Smooth muscle cell (in vitro differentiated cells): Measurements from ENCODE around the gene PLIN3. TPM values are rescaled to one million over a fixed set of nuclear protein-coding genes. Genes with fewer than 3 reads are reported as not detected.
"Not testable (repeated sequence)": the region's sequence is repeated elsewhere in the genome, so short reads cannot be mapped to it uniquely, and the experiment has no call there.

ENCODE experiments used
- DNase-seq: peaks from one replicate; lab custom pipeline; 2025; ENCODE audit not compliant: unreplicated experiment; lab: John Stamatoyannopoulos, UW
- H2AFZ ChIP-seq: fragments of 200-600 bp; sonication (generic); 2 replicates; pipeline ENCODE4 v1.6.0; 2016; ENCODE audit warnings: antibody characterized with exemption, low read depth, mild to moderate bottlenecking
- H3F3A ChIP-seq: fragments of 200-600 bp; sonication (generic); 2 replicates; pipeline ENCODE4 v1.6.0; 2017; ENCODE audit warnings: antibody characterized with exemption, low read depth
- H3K27ac ChIP-seq: fragments of 200-600 bp; sonication (generic); 2 replicates; pipeline ENCODE4 v1.5.1; 2016; ENCODE audit warnings: low read depth, mild to moderate bottlenecking
- H3K27me3 ChIP-seq: fragments of 200-600 bp; sonication (generic); 2 replicates; pipeline ENCODE4 v1.6.1; 2016; ENCODE audit warnings: low read depth, mild to moderate bottlenecking
- H3K36me3 ChIP-seq: fragments of 200-600 bp; sonication (generic); 2 replicates; pipeline ENCODE4 v1.5.1; 2016; ENCODE audit warnings: low read depth
- H3K4me1 ChIP-seq: fragments of 200-600 bp; sonication (generic); 2 replicates; pipeline ENCODE4 v1.5.1; 2016; ENCODE audit warnings: low read depth
- H3K4me2 ChIP-seq: fragments of 200-600 bp; sonication (generic); 2 replicates; pipeline ENCODE4 v1.6.0; 2016; ENCODE audit warnings: mild to moderate bottlenecking
- H3K4me3 ChIP-seq: fragments of 200-600 bp; sonication (generic); 2 replicates; pipeline ENCODE4 v1.5.1; 2016; ENCODE audit warnings: mild to moderate bottlenecking
- H3K79me2 ChIP-seq: fragments of 200-600 bp; sonication (generic); 2 replicates; pipeline ENCODE4 v1.6.0; 2016; ENCODE audit warnings: low read depth, mild to moderate bottlenecking
- H3K9ac ChIP-seq: fragments of 200-600 bp; sonication (generic); 2 replicates; pipeline ENCODE4 v1.6.0; 2016; ENCODE audit warnings: low read depth
- H3K9me3 ChIP-seq: fragments of 200-600 bp; sonication (generic); replicated peaks from 2 replicates; pipeline ENCODE4 v1.5.1; 2016; ENCODE audit warnings: low read depth
- H4K20me1 ChIP-seq: fragments of 200-600 bp; sonication (generic); 2 replicates; pipeline ENCODE4 v1.6.0; 2016; ENCODE audit warnings: low read depth
- CTCF ChIP-seq: fragments of 200-600 bp; sonication (generic); IDR thresholded peaks from 2 replicates; pipeline ENCODE4 v1.5.1; 2017; ENCODE audit warnings: borderline replicate concordance, mild to moderate bottlenecking, antibody characterized with exemption; ENCODE audit not compliant: insufficient read depth, poor library complexity, severe bottlenecking
- WGBS: methylation state at CpG from one replicate; pipeline ENCODE4 v1.1.7; 2016; ENCODE audit warnings: low lambda C conversion rate; 5-methylcytosine and 5-hydroxymethylcytosine counted together
- polyA plus RNA-seq: library from polyadenylated mRNA; unstranded; fragments of >200 nt; fragmentation: Nextera tagmentation; extraction: Ambion mirVana; gene quantifications from 2 replicates; pipeline ENCODE4 v1.2.1, GENCODE V29; 2016
- total RNA-seq: library from RNA; depleted of rRNA; stranded (reverse); fragments of >200 nt; gene quantifications from 2 replicates; pipeline ENCODE4 v1.2.3, GENCODE V29; 2014

Gene PLIN3
- total and polyA plus RNA-seq, 2 experiments from 2014 or later: 102 to 202 TPM

GRCh38 chr19:4891066-4891465 is 23.6 kb upstream of the PLIN3 start:
- WGBS: 93% methylated on average over 22 of the region's 22 CpGs
- Histone ChIP-seq H3K4me2 (no peak overlapping the region), H3K79me2 (no peaks in the 10 kb centered on the region), H3K36me3 (no peaks in the 10 kb centered on the region), H3K4me1 (no peaks in the 10 kb centered on the region), H3K27ac (no peak overlapping the region), H2AFZ (no peak overlapping the region), H3F3A (no peaks in the 10 kb centered on the region), H3K9ac (no peak overlapping the region), H3K9me3 (no peaks in the 10 kb centered on the region), H3K27me3 (no peaks in the 10 kb centered on the region), H4K20me1 (no peaks in the 10 kb centered on the region), H3K4me3 (no peak overlapping the region)
- TF ChIP-seq CTCF: no peak
- no peak for DNase-seq

GRCh38 chr19:4889034-4889815 is 21.8 kb upstream of the PLIN3 start:
- H3F3A ChIP-seq: no peaks in the 10 kb centered on the region
- H3K4me2 ChIP-seq: no peak overlapping the region
- no peaks in the 10 kb centered on the region for H4K20me1 ChIP-seq
- no peak overlapping the region for H2AFZ ChIP-seq
- DNase-seq: no peak
- no peak overlapping the region for H3K27ac ChIP-seq
- no peaks in the 10 kb centered on the region for H3K79me2 ChIP-seq
- 92% methylated on average over 14 of the region's 14 CpGs for WGBS
- H3K4me1 ChIP-seq: no peaks in the 10 kb centered on the region
- H3K9ac ChIP-seq: no peak overlapping the region
- no peak for TF ChIP-seq CTCF
- H3K27me3 ChIP-seq: no peaks in the 10 kb centered on the region
- H3K4me3 ChIP-seq: no peak overlapping the region
- no peaks in the 10 kb centered on the region for H3K36me3 ChIP-seq
- H3K9me3 ChIP-seq: no peaks in the 10 kb centered on the region

GRCh38 chr19:4887803-4888202 is 20.3 kb upstream of the PLIN3 start:
- H3K9ac ChIP-seq, H2AFZ ChIP-seq, DNase-seq, H3K79me2 ChIP-seq, H3K4me2 ChIP-seq, H3K4me1 ChIP-seq, H3K27me3 ChIP-seq, H3K4me3 ChIP-seq, H3K36me3 ChIP-seq, H3K27ac ChIP-seq, H3F3A ChIP-seq, H4K20me1 ChIP-seq, H3K9me3 ChIP-seq: not testable (repeated sequence)
- 79% methylated on average over 5 of the region's 6 CpGs for WGBS

- not testable (repeated sequence) for H3K27ac ChIP-seq, H3K4me2 ChIP-seq, H3K27me3 ChIP-seq, H3K4me3 ChIP-seq, H3K79me2 ChIP-seq, H2AFZ ChIP-seq, H4K20me1 ChIP-seq, H3K9me3 ChIP-seq, H3F3A ChIP-seq, H3K9ac ChIP-seq, H3K4me1 ChIP-seq, DNase-seq, H3K36me3 ChIP-seq
- WGBS: 77% methylated on average over 6 of the region's 6 CpGs
Measured at GRCh38 chr19:4884993-4885392, 17.5 kb upstream of the PLIN3 start.

GRCh38 chr19:4882874-4883273 is 15.4 kb upstream of the PLIN3 start:
- H3K79me2 ChIP-seq, H4K20me1 ChIP-seq, H3K4me1 ChIP-seq, H3F3A ChIP-seq, H3K9me3 ChIP-seq, H3K9ac ChIP-seq, H3K36me3 ChIP-seq, DNase-seq, H3K4me2 ChIP-seq, H2AFZ ChIP-seq, H3K4me3 ChIP-seq, H3K27ac ChIP-seq, H3K27me3 ChIP-seq: not testable (repeated sequence)
- WGBS: 87% methylated on average over 6 of the region's 6 CpGs
